ENCODE data around the gene IGLL5.
"Not testable (repeated sequence)": the region's sequence is repeated elsewhere in the genome, so short reads cannot be mapped to it uniquely, and the experiment has no call there.

Gene IGLL5

DNA sequence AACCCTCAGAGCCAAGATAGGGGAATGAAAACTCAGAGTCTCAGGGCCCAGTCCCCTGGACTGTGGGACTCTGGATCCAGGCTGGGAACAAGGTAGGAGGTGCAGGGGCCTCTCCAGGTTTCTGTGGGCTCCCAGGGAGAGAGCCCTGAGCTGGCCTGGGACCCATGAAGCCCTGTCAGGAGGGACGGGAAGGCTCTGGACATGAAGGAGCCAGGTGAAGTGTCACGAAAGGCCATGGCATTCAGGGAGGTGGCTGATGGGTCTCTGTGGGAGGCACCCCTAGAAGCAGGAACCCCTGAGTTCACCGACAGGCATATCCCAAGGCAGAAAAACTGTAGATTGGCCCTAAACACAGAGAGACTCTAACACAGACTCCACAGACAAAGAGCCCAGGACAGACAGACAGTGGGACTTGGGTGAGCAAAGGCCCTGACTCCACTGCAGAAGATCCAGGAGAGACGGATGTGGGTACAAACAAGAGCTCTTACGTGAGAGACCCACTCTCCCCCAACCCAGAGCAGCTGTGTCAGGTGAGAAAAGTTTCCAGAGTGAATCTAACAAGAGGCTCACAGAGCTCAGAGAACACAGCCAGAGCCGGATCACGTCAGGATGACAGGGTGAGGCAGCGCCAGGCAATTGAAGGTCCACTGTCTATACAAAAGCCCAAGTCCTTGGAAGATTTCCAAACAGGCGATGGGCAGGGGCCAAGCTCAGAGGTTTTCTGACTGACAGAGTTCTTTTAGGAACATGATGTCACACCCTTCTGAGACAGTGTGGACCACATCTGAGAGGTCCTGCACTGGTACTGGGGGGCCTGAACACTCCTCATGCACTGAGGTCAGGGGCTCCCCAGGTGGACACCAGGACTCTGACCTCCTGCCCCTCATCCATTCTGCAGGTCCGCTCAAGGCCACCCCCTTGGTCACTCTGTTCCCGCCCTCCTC lies 27.4 kb downstream of the IGLL5 start:
- no peak for DNase-seq (ENCODE audit: low read depth)

GRCh38 chr22:22915670-22916035 lies 28.0 kb downstream of the IGLL5 start:
- DNase-seq (ENCODE audit: low read depth), result no peak

DNA sequence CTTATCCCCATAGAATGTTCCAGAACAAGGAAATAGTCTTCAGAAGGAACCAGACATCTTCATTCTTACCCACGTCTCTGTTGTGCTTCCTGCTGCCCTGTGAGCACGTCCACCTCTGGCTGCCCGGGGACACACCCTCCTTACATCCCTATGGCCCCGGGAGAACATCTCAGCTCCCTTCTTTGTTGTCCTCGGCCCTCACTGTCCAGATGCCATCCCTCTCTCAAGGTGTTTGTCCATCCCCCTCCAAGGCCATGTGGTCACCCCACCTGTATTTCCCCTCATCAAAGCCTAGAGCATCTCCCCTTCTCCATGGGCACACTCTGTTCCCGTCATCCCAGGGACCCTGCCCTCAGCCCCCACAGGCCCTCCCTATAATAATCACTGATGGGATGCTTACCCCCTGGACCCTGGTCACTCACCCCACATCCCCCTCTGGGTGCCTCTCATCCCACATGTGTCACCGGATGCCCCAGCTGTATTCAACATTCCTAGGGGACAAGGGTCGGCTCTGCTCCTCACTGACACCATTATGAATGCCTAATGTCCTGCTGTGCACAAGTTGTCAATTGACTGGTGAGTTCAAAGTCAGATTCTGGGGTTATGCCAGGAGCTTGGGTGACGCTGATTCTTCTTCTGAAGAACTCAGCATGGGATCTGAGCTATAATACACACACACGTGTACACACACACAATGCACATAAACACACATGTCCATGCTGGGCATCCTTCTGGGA lies 28.8 kb downstream of the IGLL5 start:
- DNase-seq (ENCODE audit: low read depth), result no peak

DNA sequence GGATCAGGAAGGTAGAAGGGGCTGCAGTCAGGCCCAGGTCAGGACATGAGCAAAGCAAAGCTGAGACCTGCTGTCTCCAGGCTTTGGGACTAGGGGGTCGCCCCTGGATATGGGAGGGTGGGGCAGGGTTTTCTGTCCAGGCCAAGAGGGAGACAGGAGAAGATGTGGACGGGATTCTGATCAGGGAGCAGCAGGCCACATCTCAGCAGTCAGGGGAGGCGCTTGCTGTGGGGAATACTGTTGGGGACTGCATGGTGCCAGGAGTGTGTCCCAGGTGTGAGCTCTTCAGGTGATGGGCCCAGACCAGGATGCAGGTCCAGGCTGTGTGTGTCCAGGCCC lies 29.3 kb downstream of the IGLL5 start:
- no peak for DNase-seq (ENCODE audit: low read depth)

DNA sequence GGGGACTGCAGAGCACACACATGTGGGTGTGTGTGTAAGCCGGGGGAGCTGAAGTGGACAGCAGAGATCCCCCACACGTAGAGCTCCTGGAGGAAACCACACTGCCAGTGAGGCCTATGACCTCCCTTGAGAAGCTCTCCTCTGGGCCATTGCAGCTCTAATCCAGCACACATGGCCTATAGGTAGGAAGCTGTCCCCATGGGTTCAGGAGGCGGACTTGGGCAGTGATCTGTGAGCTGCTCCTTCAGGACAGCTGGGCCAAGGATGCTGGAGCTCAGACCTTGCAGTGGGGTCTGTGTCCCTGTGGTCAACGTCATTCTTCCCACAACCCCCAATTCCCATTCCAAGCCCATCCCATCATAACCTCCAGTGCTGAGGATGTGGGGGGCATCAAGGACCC lies 29.8 kb downstream of the IGLL5 start:
- no peak for DNase-seq (ENCODE audit: low read depth)

DNA sequence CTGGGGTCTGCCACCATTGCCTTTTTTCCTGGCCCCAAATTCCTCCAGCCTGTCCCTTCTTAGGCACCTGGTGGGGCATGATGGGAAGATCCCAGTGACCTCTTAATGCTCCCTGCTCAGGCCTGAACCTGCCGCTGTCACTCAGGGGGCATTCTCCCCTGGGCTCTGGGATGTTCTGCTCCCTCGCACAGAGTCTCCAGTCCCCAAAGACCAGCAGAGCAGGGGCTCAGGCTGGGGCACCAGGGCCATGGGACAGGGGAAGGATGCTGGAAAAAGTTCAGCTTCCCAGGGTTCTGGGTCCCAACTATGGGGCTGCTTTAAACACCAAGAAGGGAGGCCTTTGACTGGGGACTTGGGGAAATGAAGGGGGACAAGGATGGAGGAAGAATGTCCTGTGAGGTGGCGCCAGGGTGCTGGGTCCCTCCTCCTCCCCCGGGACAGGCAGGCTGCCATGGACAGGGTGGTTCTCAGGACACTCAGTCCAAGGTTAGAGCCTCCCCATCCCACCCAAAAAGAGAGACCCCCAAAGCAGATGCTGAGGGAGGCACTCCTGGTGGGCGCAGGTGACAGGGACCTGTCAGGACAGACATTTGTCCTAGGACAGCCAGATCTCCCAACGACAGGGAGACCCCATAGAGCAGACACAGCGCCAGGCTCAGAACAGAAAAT lies 30.8 kb downstream of the IGLL5 start:
- no peak for DNase-seq (ENCODE audit: low read depth)

DNA sequence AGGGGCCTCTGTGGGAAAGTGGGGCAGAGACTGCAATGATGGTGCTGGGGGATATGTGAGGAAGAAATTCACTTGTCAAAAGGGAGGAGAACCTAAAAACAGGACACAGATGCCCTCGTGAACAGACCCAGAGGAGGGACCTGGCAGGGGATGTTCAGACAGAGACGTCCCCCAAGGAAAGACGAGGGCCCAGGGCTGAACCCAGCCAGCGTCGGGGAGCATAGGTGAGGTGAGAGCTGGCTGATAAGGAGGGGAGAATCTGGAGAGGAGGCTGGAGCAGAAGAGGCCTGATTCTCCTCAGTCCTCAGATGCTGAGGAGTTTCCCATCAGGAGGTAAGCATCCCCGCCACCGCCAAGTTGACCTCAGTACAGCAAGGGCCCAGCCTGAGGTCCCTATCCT lies 31.4 kb downstream of the IGLL5 start:
- DNase-seq (ENCODE audit: low read depth), result no peak

DNA sequence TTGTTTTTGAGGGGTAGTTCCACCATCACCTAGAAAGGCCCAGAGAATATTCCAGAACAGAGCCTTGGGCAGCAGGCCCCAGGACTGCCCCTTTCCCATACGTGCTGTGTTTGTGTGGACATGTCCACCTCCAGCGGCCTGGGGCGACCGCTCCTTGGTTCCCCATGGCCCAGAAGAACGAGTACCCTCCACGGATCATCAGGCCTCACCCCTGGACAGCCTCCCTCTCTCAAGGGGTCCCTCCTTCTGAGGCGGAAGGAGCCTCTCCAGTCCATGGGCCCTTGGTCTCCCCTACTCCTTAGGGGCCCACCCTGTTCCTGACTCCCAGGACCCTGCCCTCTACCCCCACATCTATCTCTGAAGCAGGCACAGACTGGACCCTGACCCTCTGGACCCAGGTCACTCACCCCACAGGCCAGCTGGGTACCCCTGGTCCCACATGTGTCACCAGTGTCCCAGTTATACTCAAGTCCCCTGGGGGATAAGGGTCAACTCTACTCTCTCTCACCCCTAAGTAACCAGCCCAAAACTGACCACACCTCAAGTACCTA lies 32.6 kb downstream of the IGLL5 start:
- no peak for DNase-seq (ENCODE audit: low read depth)

GRCh38 chr22:22920910-22921550 lies 33.4 kb downstream of the IGLL5 start:
- no peak for DNase-seq (ENCODE audit: low read depth)

- DNase-seq (ENCODE audit: low read depth), result no peak
Observed at GRCh38 chr22:22921575-22921974, 34.0 kb downstream of the IGLL5 start.

DNA sequence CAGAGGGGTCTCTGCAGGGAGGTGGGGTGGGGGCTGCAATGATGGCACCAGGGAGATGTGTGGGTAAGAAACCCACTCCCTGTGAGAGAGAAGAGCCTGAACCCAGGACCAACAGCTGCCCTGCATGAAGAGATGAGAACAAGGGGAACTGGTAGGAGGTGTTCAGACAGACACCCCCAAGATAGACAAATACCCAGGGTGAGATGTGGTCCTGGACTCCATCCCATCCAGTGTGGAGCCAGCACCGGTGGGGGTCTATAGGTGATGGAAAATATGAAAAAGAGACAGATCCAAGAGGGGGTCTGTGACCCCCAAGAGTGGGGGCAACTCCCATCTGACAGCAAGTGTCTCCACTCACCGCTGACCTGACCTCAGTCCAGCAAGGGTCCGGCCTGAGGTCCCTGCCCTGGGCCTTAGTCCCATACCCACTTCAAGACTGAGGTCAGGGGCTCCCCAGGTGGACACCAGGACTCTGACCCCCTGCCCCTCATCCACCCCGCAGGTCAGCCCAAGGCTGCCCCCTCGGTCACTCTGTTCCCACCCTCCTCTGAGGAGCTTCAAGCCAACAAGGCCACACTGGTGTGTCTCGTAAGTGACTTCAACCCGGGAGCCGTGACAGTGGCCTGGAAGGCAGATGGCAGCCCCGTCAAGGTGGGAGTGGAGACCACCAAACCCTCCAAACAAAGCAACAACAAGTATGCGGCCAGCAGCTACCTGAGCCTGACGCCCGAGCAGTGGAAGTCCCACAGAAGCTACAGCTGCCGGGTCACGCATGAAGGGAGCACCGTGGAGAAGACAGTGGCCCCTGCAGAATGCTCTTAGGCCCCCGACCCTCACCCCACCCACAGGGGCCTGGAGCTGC lies 34.7 kb downstream of the IGLL5 start:
- DNase-seq (ENCODE audit: low read depth), result not testable (repeated sequence)

- no peak for DNase-seq (ENCODE audit: low read depth)
Observed at GRCh38 chr22:22922954-22923319, 35.3 kb downstream of the IGLL5 start.

DNA sequence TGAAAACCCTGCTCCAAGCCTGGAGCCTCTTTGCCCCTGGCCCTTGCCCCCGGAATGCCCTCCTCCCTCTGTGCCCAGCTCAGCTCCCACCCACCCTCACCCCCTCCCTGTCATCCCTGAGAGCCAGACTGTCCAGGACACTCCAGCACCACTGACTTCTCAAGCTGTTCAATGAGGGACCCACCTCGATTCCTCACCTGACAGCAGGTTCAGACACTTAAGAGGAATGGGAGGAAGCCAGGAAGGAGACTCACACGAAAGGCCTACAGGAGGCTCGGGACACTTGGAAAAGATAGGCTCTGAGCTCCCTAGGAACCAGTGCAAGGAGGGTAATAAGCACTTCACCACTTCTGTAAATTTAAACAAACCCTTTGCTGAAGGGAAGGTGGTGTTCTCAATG lies 35.8 kb downstream of the IGLL5 start:
- DNase-seq (ENCODE audit: low read depth), result no peak

DNA sequence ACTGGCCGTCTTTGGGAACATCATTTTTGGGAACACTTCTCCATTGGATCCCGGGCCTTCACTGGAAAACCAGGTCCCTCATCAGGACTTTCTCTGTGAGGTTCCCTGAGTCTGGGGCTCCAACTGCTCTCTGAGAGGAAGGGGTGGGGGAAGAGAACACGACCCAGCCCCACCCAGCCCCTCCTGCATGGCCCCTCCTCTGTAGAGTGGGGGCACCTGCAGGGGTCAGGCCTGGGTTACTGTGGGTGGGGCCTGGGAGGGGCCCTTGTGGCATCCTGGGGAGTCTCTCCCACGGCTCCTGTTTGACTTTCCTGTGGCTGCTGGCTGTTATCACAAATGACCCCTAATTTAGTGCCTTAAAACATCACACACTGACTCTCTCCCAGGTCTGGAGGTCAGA lies 36.3 kb downstream of the IGLL5 start:
- DNase-seq (ENCODE audit: low read depth), result no peak

GRCh38 chr22:22924369-22925145 lies 36.9 kb downstream of the IGLL5 start:
- DNase-seq (ENCODE audit: low read depth), result no peak

DNA sequence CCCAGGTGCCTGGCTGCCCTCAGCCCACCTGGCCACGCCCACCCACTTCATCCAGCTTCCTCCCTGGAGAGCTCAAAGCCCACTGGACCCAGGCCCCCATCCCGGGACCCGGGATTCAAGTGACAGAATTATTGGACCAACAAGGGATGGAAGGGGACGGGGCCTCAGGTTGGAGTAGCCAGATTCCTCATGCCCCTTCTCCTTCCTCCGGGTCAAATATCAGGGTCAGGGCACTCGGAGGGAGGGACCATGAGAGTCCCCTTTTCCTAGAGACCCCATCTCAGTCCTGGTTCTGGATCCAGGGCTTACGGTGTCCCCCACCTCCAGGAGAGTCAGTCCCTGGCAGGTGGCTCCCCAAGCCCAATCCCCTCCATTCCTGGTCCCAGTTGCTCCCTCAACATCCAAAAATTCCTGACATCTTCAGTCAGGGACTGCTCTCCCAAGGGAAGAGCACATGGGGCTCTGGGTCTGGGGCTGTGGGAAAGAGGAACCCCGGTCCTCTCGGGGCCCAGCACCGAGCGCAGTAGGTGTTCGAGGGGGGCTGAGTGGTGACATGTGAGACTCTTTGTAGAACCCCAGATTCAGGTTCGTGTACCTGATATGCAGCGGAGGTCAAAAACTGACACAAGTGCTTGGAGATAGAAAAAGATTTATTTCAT lies 37.7 kb downstream of the IGLL5 start:
- no peak for DNase-seq (ENCODE audit: low read depth)

DNA sequence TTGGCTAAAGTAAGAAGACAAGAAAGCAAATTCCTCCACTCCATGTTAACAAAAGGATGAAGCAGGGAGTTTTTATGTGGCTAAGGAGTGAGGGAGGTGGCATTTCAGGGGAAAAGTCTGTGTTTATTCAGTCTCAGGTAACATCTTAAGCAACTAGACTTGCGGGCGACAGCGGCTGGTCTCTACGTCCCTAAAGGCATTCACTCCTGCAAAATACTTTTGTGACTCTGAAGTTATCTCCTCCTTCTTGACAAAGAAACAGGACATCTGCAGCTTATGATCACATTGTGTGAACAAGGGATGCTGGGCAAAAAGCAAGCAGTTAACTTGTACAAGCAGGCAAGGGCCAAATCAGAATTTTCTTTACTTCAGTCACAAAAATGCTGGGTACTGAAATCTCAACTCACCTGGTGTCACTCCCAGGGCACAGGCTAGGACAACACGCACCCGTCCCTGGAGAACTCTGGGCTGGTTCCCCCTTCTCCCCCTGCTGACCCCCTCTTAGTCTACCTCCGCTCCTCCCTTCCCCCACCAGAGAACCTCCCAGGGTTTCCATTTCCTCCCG lies 38.3 kb downstream of the IGLL5 start:
- DNase-seq (ENCODE audit: low read depth), result no peak

- DNase-seq (ENCODE audit: low read depth), result no peak
Observed at GRCh38 chr22:22926370-22927195, 39.0 kb downstream of the IGLL5 start.
